GM18507 (cell line): ENCODE results near the gene OAS3.
"Not testable (repeated sequence)": the region's sequence is repeated elsewhere in the genome, so short reads cannot be mapped to it uniquely, and the experiment has no call there.

Source experiments
- DNase-seq: peaks from one replicate; pipeline ENCODE4 v3.0.0; 2011; ENCODE audit warnings: low read depth; ENCODE audit not compliant: insufficient read length; ENCODE audit errors: extremely low spot score
- FAIRE-seq: peaks from 2 replicates; lab custom pipeline; 2011; peaks lifted over from hg19 to GRCh38; lab: Jason Lieb, UNC

OAS3 gene

GRCh38 chr12:112924986-112925385, 13.3 kb upstream of the OAS3 start:
- peak; percentile 98 for FAIRE-seq
- no peak for DNase-seq

- not testable (repeated sequence) for DNase-seq
- peak; percentile 92 for FAIRE-seq
Observed at GRCh38 chr12:112926416-112927033, 11.7 kb upstream of the OAS3 start.

- peak; percentile 29 for FAIRE-seq
- no peak for DNase-seq
Observed at GRCh38 chr12:112927475-112927874, 10.8 kb upstream of the OAS3 start.

- DNase-seq (no peak), FAIRE-seq (no peak)
Observed at GRCh38 chr12:112927925-112928324, 10.3 kb upstream of the OAS3 start.

GRCh38 chr12:112928978-112929377, 9.3 kb upstream of the OAS3 start:
- DNase-seq (no peak), FAIRE-seq (no peak)

- no peak for DNase-seq
- FAIRE-seq: no peak
Observed at GRCh38 chr12:112929715-112930114, 8.6 kb upstream of the OAS3 start.

- FAIRE-seq (no peak), DNase-seq (no peak)
Observed at GRCh38 chr12:112930350-112930749, 7.9 kb upstream of the OAS3 start.

GRCh38 chr12:112932485-112933128, 5.7 kb upstream of the OAS3 start:
- DNase-seq (no peak), FAIRE-seq (no peak)

- FAIRE-seq (no peak), DNase-seq (no peak)
Observed at GRCh38 chr12:112933129-112933505, 5.2 kb upstream of the OAS3 start.

GRCh38 chr12:112936264-112936663, 2.0 kb upstream of the OAS3 start:
- DNase-seq (no peak), FAIRE-seq (no peak)

GRCh38 chr12:112936927-112937326, 1.3 kb upstream of the OAS3 start:
- DNase-seq (no peak), FAIRE-seq (no peak)

GRCh38 chr12:112938751-112939150, 477 bp downstream of the OAS3 start:
- FAIRE-seq: no peak

GRCh38 chr12:112939761-112940381, 1.6 kb downstream of the OAS3 start:
- DNase-seq (no peak), FAIRE-seq (peak; percentile 86)

More at GRCh38 chr12:112938751-112939150, 477 bp downstream of the OAS3 start:
- no peak for DNase-seq

GRCh38 chr12:112941528-112942335, 3.5 kb downstream of the OAS3 start:
- FAIRE-seq (no peak), DNase-seq (no peak)

GRCh38 chr12:112942572-112942971, 4.3 kb downstream of the OAS3 start:
- FAIRE-seq (no peak), DNase-seq (no peak)

GRCh38 chr12:112944024-112944690, 5.9 kb downstream of the OAS3 start:
- no peak for DNase-seq
- FAIRE-seq: no peak

- DNase-seq (no peak), FAIRE-seq (no peak)
Observed at GRCh38 chr12:112945515-112945914, 7.2 kb downstream of the OAS3 start.

GRCh38 chr12:112946236-112947000, 8.1 kb downstream of the OAS3 start:
- DNase-seq (no peak), FAIRE-seq (no peak)

- no peak for FAIRE-seq
- DNase-seq: no peak
Observed at GRCh38 chr12:112947314-112947713, 9.0 kb downstream of the OAS3 start.
